Mesenchymal stem cell (in vitro differentiated cells and primary cell): ENCODE data around the gene MSRB1.

ENCODE experiments used
- DNase-seq: peaks from one replicate; pipeline ENCODE4 v3.0.0-alpha.2; 2013
- H2AFZ ChIP-seq: one replicate; pipeline ENCODE4 v1.6.1; 2013; ENCODE audit warnings: low read depth, mild to moderate bottlenecking, control low read depth, inconsistent platforms, low read length, moderate library complexity
- H2AK5ac ChIP-seq: 2 replicates; pipeline ENCODE4 v1.6.1; 2013; ENCODE audit warnings: low read length, moderate library complexity, mild to moderate bottlenecking, inconsistent platforms; ENCODE audit not compliant: severe bottlenecking
- H2BK120ac ChIP-seq: one replicate; pipeline ENCODE4 v1.6.1; 2013; ENCODE audit warnings: low read depth, mild to moderate bottlenecking, inconsistent platforms, low read length, moderate library complexity
- H2BK12ac ChIP-seq, 2 experiments: one replicate each; pipeline ENCODE4 v1.6.1; 2013; ENCODE audit warnings: inconsistent platforms in 2 of 2, low read length in 2 of 2, mild to moderate bottlenecking in 2 of 2, moderate library complexity in 2 of 2, control low read depth in 1 of 2
- H2BK15ac ChIP-seq: one replicate; pipeline ENCODE4 v1.6.1; 2013; ENCODE audit warnings: mild to moderate bottlenecking, low read depth, inconsistent platforms; ENCODE audit not compliant: poor library complexity, severe bottlenecking
- H2BK5ac ChIP-seq: 2 replicates; pipeline ENCODE4 v1.6.1; 2013; ENCODE audit warnings: low read depth, mild to moderate bottlenecking, low read length, control low read depth, inconsistent platforms; ENCODE audit not compliant: poor library complexity, severe bottlenecking
- H3K14ac ChIP-seq, 2 experiments: one replicate each; pipeline ENCODE4 v1.6.1; 2013; ENCODE audit warnings: inconsistent platforms in 2 of 2, low read length in 2 of 2, control low read depth in 1 of 2, mild to moderate bottlenecking in 1 of 2, moderate library complexity in 1 of 2
- H3K18ac ChIP-seq, 2 experiments: one replicate each; pipeline ENCODE4 v1.6.1; 2013; ENCODE audit warnings: inconsistent platforms in 2 of 2, low read length in 2 of 2, control low read depth in 1 of 2, low read depth in 1 of 2, mild to moderate bottlenecking in 1 of 2
- H3K23ac ChIP-seq, 2 experiments: one replicate each; pipeline ENCODE4 v1.6.1; 2013; ENCODE audit warnings: inconsistent platforms in 2 of 2, low read length in 2 of 2, mild to moderate bottlenecking in 2 of 2, moderate library complexity in 2 of 2, control low read depth in 1 of 2
- H3K27ac ChIP-seq: 2 replicates; pipeline ENCODE4 v1.5.1; 2013; ENCODE audit warnings: mild to moderate bottlenecking, moderate library complexity, low read length, control low read depth, inconsistent platforms; ENCODE audit not compliant: poor library complexity, severe bottlenecking
- H3K27me3 ChIP-seq, 2 experiments: 2 replicates each; pipeline versions ENCODE4 v1.6.1 to v1.7.0; 2013; ENCODE audit warnings: low read length in 2 of 2, mild to moderate bottlenecking in 2 of 2, moderate library complexity in 2 of 2, control low read depth in 1 of 2, inconsistent platforms in 1 of 2; ENCODE audit not compliant: control insufficient read depth in 1 of 2, insufficient read depth in 1 of 2
- H3K36me3 ChIP-seq, 2 experiments: 2 replicates each; pipeline versions ENCODE4 v1.6.1 to v1.7.0; 2013; ENCODE audit warnings: low read length in 2 of 2, control low read depth in 1 of 2, inconsistent platforms in 1 of 2, low read depth in 1 of 2, mild to moderate bottlenecking in 1 of 2; ENCODE audit not compliant: insufficient read depth in 2 of 2, control insufficient read depth in 1 of 2
- H3K4ac ChIP-seq, 2 experiments: one replicate each; pipeline ENCODE4 v1.6.1; 2013; ENCODE audit warnings: inconsistent platforms in 2 of 2, low read length in 2 of 2, mild to moderate bottlenecking in 2 of 2, moderate library complexity in 2 of 2, control low read depth in 1 of 2, low read depth in 1 of 2
- H3K4me1 ChIP-seq: 2 replicates; pipeline ENCODE4 v1.6.1; 2013; ENCODE audit warnings: low read depth, low read length, control low read depth; ENCODE audit not compliant: control insufficient read depth, insufficient read depth
- H3K4me2 ChIP-seq: 2 replicates; pipeline ENCODE4 v1.6.1; 2013; ENCODE audit warnings: low read length, mild to moderate bottlenecking, inconsistent platforms; ENCODE audit not compliant: poor library complexity, severe bottlenecking
- H3K4me3 ChIP-seq, 2 experiments: 2 replicates each; pipeline versions ENCODE4 v1.5.1 to v1.7.0; 2013; ENCODE audit warnings: low read length in 2 of 2, mild to moderate bottlenecking in 2 of 2, control low read depth in 1 of 2, low read depth in 1 of 2; ENCODE audit not compliant: insufficient read depth in 1 of 2
- H3K79me1 ChIP-seq: replicated peaks from 2 replicates; pipeline ENCODE4 v1.6.1; 2013; ENCODE audit warnings: mild to moderate bottlenecking, control low read depth, low read length, inconsistent platforms; ENCODE audit not compliant: poor library complexity, severe bottlenecking
- H3K9ac ChIP-seq: 2 replicates; pipeline ENCODE4 v1.7.0; 2013; ENCODE audit warnings: mild to moderate bottlenecking, low read length, moderate library complexity
- H3K9me3 ChIP-seq: 2 replicates; pipeline ENCODE4 v1.7.0; 2013; ENCODE audit warnings: mild to moderate bottlenecking, low read length; ENCODE audit not compliant: control insufficient read depth
- H4K8ac ChIP-seq: one replicate; pipeline ENCODE4 v1.6.1; 2013; ENCODE audit warnings: inconsistent platforms, mild to moderate bottlenecking, low read length, moderate library complexity
- H4K91ac ChIP-seq: one replicate; pipeline ENCODE4 v1.6.1; 2013; ENCODE audit warnings: mild to moderate bottlenecking, low read length, inconsistent platforms
- WGBS: methylation state at CpG from one replicate; pipeline ENCODE4 v1.1.7; 2013; ENCODE audit warnings: mixed read lengths; 5-methylcytosine and 5-hydroxymethylcytosine counted together

Gene MSRB1

GRCh38 chr16:1909561-1910231, 33.3 kb downstream of the MSRB1 start:
- Histone ChIP-seq H3K9me3 (no peaks in the 10 kb centered on the region), H3K27ac (no peak overlapping the region), H3K4me1 (peaks cover 5% of the 10 kb centered on the region), H2BK12ac (no peak overlapping the region), H3K4me2 (no peak overlapping the region), H3K4me3 (no peak overlapping the region), H3K14ac (no peak overlapping the region), H3K9ac (no peak overlapping the region), H3K18ac (no peak overlapping the region), H3K79me1 (no peaks in the 10 kb centered on the region), H2BK120ac (no peak overlapping the region), H2AFZ (no peak overlapping the region), H4K8ac (no peak overlapping the region), H3K4ac (no peak overlapping the region), H3K36me3 (peaks cover 0 to 5% of the 10 kb centered on the region in 2 experiments), H2AK5ac (no peak overlapping the region), H3K23ac (no peak overlapping the region), H3K27me3 (peaks cover 42 to 68% of the 10 kb centered on the region in 2 experiments), H4K91ac (no peak overlapping the region), H2BK5ac (no peak overlapping the region), H2BK15ac (no peak overlapping the region)
- no peak for DNase-seq
- 78% methylated on average over 18 of the region's 18 CpGs for WGBS

DNA sequence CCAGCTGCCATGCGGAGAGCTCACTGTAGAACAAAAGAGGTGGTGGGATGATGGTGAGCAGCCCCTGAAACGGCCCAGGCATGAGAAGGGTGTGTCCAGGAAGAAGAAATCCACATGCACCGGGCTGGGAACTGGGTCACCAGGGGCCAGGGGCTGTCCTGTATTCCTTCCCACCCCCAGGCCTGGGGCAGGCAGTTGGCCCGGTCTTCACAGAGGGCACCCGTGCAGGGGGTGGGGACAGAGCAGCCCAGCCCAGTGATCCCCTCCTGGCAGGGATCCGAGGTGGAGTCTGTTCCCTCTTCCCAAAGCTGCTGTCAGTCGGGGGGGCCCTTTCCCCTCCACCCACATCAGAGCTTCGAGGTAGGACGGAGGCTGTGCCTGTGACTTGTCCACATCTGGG, 34.0 kb downstream of the MSRB1 start:
- Histone ChIP-seq H2BK120ac (no peak overlapping the region), H2AFZ (no peak overlapping the region), H2AK5ac (no peak overlapping the region), H3K23ac (no peak overlapping the region), H3K4me2 (no peak overlapping the region), H2BK12ac (no peak overlapping the region), H2BK15ac (no peak overlapping the region), H3K4me3 (no peak overlapping the region), H3K9ac (no peak overlapping the region), H3K36me3 (peaks cover 0 to 5% of the 10 kb centered on the region in 2 experiments), H3K4me1 (peaks cover 7% of the 10 kb centered on the region), H3K27ac (no peak overlapping the region), H3K4ac (no peak overlapping the region), H3K18ac (no peak overlapping the region), H2BK5ac (no peak overlapping the region), H3K79me1 (no peaks in the 10 kb centered on the region), H3K27me3 (peaks cover 42 to 68% of the 10 kb centered on the region in 2 experiments), H3K9me3 (no peaks in the 10 kb centered on the region), H4K8ac (no peak overlapping the region), H3K14ac (no peak overlapping the region), H4K91ac (no peak overlapping the region)
- DNase-seq = no peak
- 69% methylated on average over 9 of the region's 9 CpGs for WGBS

- Histone ChIP-seq H4K8ac (no peak overlapping the region), H2BK12ac (no peak overlapping the region), H2AK5ac (no peak overlapping the region), H3K18ac (no peak overlapping the region), H3K4me3 (no peak overlapping the region), H2BK5ac (no peak overlapping the region), H3K4me1 (peaks cover 7% of the 10 kb centered on the region), H3K4me2 (no peak overlapping the region), H2BK120ac (no peak overlapping the region), H3K23ac (no peak overlapping the region), H3K9ac (no peak overlapping the region), H3K4ac (no peak overlapping the region), H3K27me3 (peaks cover 39 to 67% of the 10 kb centered on the region in 2 experiments), H3K79me1 (no peaks in the 10 kb centered on the region), H3K36me3 (peaks cover 0 to 5% of the 10 kb centered on the region in 2 experiments), H3K9me3 (no peaks in the 10 kb centered on the region), H3K27ac (no peak overlapping the region), H2BK15ac (no peak overlapping the region), H3K14ac (no peak overlapping the region), H4K91ac (no peak overlapping the region), H2AFZ (no peak overlapping the region)
- 66% methylated on average over 17 of the region's 17 CpGs for WGBS
- DNase-seq = no peak
Observed at GRCh38 chr16:1908184-1908583, 34.8 kb downstream of the MSRB1 start.

DNA sequence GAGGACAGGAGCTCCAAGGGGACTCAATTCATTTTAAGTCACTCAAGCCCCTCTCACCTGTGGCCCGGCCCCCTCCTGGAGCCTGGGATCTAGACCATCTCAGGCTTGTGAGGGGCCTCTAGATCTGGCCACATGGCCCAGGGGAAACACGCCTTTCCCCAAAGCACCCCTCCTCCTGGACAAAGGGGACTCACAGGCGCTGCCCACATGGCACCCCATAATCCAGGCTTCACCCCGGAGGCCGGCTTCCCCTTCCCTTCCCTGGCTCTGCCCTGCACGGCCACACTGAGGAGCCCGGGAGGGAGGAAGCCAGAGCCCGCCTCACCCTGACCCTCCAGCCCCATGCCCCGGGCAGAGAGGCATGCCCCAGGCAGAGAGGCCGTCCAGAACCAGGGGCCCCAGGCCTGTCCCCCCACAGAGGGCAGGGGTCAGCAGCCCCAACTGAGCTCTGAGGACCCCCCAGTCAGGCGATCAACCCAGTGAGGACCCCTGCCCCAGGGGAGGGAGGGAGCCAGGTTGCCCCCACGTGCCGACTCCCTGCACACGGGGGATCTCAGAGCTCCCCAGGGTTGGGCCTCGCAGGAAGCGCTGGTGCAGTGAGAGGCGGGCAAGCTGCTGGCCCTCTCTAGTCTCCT, 35.7 kb downstream of the MSRB1 start:
- Histone ChIP-seq H3K9me3 (no peaks in the 10 kb centered on the region), H2BK12ac (no peak overlapping the region), H3K4me2 (no peak overlapping the region), H2BK15ac (no peak overlapping the region), H3K18ac (no peak overlapping the region), H3K14ac (no peak overlapping the region), H3K4ac (no peak overlapping the region), H2AK5ac (no peak overlapping the region), H3K27ac (no peak overlapping the region), H2BK5ac (no peak overlapping the region), H2BK120ac (no peak overlapping the region), H3K27me3 (peaks cover 39 to 72% of the 10 kb centered on the region in 2 experiments), H3K4me3 (no peak overlapping the region), H2AFZ (no peak overlapping the region), H3K9ac (no peak overlapping the region), H3K36me3 (peaks cover 0 to 5% of the 10 kb centered on the region in 2 experiments), H3K79me1 (no peaks in the 10 kb centered on the region), H4K91ac (no peak overlapping the region), H3K23ac (no peak overlapping the region), H4K8ac (no peak overlapping the region), H3K4me1 (peaks cover 7% of the 10 kb centered on the region)
- no peak for DNase-seq
- WGBS = 81% methylated on average over 17 of the region's 17 CpGs
